Ovary (tissue), 3 donors: ENCODE data around the gene MIER3.

Source experiments
- CTCF ChIP-seq, 3 donors: fragments of 450-650 bp in 2 of 3; fragments of 200-600 bp in 1 of 3; IDR thresholded peaks; one replicate each; pipeline versions ENCODE4 v1.5.1 to v1.8.0; 2016 to 2022; ENCODE audit warnings: antibody characterized with exemption in 3 of 3, mild to moderate bottlenecking in 1 of 3
- EP300 ChIP-seq: sonication (generic); formaldehyde crosslinking; IDR thresholded peaks from one replicate; pipeline ENCODE4 v1.6.1; 2017; ENCODE audit warnings: antibody characterized with exemption
- POLR2A ChIP-seq: fragments of 450-650 bp; IDR thresholded peaks from one replicate; pipeline ENCODE4 v1.6.1; 2017; ENCODE audit warnings: antibody characterized with exemption, mild to moderate bottlenecking, moderate library complexity
- donor health status: DM: no; HTN: no; CAD: no.

- TF ChIP-seq CTCF (IDR thresholded peaks at IDR 0.05) (no peak), EP300 (no peak), POLR2A (no peak)
Observed at GRCh38 chr5:56977822-56978221, 25.9 kb upstream of the MIER3 start.
